ENCODE measurements around the gene TBC1D4.

DNA sequence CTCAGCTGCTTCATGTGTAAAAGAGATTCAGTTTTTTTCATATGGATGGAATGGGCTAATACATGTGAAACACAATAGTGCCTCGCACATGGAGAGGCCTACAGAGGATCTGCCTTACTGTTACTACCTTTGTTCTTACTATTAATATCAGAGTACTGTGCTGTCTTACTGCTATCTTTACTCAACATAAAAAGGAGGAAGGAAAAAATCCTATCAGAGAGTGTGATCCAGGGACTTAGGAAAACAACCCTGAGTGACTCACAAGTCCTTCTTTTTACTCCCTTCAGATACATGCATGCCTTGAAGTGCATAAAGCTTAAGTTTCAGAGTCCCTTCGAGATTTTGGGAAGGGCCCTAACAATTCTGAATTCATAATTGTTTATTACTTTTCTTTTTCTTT is 136.8 kb downstream of the TBC1D4 start:
- TF ChIP-seq EZH2 (IDR thresholded peaks at IDR 0.05) (no peak), POLR2AphosphoS5 (IDR thresholded peaks at IDR 0.05; ENCODE audit: borderline replicate concordance, low read depth, low read length) (no peak)

Measured in SK-N-MC (cell line).